Superior temporal gyrus (tissue), 1 donor: ENCODE data around the gene RPL18.
"Not testable (repeated sequence)": the region's sequence is repeated elsewhere in the genome, so short reads cannot be mapped to it uniquely, and the experiment has no call there.

Experiments used
- DNase-seq: peaks from one replicate; pipeline ENCODE4 v3.0.0-alpha.2; 2016; ENCODE audit errors: extremely low spot score

The RPL18 gene

DNA sequence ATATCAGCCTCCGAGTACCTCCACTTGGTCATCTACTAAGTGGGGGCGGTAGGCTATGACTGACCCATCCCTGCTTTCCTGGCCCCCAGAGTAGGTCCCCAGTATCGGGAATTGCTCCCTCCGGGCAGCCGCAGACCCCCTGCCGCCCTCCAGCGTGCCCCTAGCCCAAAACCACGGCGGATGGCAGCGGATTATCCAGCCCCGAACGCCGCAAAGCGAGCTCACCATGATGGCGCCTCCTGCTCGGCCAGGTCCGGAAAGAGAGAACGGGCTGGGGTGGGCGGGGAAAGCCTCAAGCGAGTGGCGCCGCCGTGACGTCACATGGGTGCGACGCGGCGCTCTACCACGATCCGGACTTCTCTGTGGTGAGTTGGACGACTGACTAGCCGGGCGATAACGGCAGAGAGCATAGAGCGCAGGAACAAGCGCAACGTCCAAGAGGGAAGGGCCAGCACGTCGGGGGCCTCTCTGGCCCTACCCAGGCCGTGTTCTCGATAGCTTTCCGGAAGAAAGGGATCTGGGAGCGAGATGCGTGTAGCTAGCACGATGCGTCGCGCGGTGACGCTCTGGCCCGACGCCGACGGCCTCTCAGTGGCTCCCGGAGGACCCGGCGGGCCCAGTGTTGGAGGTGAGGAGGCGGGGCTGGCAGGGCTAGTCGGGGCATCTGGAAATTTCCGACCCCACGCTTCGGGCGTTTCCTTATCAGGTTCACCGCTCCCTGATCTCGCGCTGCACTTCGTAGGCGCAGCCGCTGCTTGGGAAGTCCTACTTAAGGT is at the start of gene RPL18, which contains the start of gene SPHK2:
Gene RPL18, minus strand, starts transcription at position 263 of the 776 bp plus-strand sequence. Its CDS starts 35 bp downstream, at position 228.
Gene SPHK2, plus strand, starts transcription at position 591 of the 776 bp plus-strand sequence. CDS start 1,009 bp downstream, outside the sequence.
- DNase-seq = peak; percentile 99

DNA sequence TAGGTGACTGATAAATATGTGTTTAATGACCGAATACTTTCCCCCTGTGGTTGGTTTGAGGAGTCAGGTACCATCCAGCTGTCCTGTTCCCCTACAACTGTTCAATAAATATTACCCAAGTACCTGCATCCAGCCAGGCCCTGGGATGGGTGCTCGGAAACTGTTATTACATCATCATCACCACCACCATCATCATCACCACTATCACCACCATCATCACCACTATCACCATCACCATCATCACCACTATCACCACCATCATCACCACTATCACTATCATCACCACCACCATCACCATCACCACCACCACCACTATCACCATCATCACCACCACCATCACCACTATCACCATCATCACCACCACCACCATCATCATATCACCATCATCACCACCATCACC is 49.8 kb upstream of the RPL18 start:
- DNase-seq = no peak

DNA sequence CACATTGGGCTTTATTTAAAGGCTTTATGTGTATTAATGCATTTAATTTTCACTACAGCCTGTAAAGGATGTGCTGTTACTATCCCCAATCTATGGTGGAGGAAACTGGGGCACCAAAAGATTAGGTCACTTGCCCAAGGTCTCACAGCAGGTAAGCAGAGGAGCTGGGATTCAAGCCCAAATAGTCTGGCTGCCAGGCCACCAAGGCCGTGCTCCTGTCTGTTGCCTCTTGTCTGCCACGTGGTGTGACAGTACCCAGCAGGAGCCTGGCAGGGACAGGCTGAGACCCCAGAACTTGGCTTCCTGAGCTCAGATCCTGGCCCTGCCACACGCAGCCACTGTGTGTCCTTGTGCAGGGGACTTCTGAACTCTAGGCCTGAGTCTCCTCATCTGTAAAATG is 49.4 kb upstream of the RPL18 start:
- DNase-seq = no peak

DNA sequence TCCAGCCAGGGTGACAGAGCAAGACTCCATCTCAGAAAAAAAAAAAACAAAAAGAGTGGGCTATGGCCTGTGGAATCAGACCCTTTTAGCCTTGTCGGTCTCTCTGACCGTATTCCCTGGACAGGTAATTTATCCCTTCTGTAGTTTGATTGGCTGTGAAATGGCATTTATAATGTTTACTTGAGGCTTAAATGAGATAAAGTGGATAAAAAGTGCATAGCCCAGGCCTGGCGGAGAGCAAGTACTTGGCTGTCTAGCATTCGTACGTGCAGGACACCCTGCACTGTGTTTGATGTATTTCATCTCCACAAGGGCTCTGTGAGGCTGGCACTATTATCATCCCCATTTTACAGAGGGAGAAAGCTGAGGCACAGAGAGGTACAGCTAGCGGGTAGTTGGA is 46.8 kb upstream of the RPL18 start:
- DNase-seq = no peak

DNA sequence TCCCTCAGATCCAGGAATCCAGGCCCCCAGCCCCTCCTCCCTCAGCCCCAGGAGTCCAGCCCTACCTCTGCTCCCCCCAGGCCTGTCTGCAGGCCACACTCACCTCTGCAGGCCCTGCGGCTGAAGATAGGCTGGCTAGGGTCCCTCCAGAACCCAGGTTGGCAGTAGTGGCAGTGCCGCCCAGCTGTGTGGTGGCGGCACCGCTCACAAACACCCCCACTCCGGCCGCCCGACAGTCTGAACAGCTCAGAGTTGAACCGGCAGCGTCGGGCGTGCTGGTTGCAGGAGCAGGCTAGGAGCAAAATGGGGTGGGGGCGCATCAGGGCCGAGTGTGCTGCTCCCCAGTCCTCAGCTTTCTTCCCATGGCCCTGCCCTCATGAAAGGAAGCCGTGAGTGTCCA is 45.5 kb upstream of the RPL18 start:
- DNase-seq = no peak

DNA sequence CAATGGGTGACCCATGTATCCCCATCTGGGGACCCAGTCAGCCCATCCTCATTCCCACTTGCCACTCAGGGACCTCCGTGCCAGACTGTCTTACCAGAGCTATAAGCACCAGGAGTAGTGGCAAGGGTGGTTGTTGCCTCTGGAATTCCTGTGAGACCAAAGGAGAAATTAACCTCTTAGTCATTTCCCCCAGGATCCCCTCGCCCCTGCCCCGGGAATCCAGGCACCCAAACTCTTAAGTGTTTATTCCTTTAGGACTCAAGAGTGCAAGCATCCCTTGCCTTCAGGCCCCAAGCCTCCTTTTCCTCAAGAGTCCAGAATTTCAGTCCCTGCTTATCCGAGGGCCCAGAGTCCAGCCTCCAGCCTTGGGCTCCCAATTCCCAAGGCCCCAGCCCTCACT is 44.7 kb upstream of the RPL18 start:
- DNase-seq = no peak

DNA sequence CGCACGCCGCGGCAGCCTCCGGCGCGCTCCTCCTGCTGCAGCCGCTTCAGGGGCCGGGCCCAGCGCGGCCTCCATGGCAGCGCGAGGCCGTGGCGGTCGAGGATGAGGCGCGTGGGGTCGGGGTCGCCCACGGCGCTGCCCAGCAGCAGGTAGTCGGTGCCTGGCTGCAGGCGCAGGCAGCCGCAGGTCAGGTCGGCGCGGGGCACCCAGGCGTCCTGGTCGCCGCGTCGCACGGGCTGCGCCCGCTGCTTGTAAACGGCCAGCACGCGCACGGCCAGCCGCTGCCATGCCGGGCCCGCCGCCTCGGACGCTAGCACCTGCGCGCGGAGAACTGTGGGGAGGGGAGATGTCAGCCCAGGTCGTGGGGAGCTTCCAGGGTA is 42.7 kb upstream of the RPL18 start:
- no peak for DNase-seq

DNA sequence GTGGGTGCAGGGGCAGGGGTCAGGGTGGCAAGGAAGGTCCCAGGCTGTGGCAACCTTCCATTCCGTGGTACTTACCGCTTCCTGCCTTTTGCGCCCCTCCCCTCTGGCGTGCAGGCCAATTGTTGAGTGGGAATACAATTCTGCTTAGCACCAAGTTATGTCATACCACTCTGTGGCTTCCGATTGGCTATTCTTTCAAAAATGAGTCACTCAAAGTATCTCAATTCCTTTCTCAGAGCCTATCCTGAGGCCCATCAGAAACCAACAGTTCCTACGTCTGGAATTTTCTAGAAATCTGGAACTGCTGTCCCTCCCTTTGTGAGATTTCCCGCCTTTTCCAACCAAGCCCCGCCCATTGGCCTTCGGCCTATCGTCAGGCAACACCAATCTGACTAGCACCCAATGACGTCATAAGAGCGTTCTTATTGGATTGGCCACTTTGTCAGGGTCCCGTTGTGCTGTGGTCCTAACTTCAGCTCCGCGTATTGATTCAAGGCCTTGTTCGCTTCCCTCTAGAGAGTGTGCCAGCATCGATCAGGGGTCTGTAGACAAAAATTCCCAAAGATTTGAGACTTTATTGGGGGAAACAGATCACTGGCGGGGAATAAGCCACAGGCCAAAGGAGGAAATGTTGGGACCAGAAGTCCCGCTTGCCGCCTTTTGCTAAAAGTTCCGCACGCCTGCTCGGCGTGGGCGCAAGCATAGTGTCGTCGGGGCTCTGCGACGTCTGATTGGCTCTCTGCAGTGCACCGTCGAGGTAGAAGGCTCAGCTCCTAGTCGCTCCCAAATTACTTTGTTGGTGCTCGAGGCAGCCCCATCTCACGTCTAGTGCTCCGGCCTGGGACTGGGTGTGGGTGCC is 42.1 kb upstream of the RPL18 start:
- DNase-seq = peak; percentile 90

DNA sequence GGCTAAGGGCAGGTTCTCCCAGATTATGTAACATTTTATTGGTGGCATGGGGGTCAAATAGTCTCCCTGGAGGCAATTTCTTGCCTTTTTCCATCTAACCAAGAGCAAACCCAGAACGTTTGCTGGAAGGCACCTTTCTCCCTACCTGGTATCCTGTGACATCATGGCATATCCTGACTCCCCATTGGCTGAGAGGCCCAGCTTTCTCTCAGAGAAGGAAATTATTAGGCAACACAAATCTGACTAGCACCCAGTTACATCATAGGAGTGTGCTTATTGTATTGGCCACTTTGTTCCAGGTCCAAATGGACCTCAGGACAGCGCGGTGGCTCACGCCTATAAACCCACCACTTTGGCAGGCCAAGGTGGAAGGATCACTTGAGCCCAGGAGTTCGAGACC is 40.8 kb upstream of the RPL18 start:
- peak; percentile 22 for DNase-seq

DNA sequence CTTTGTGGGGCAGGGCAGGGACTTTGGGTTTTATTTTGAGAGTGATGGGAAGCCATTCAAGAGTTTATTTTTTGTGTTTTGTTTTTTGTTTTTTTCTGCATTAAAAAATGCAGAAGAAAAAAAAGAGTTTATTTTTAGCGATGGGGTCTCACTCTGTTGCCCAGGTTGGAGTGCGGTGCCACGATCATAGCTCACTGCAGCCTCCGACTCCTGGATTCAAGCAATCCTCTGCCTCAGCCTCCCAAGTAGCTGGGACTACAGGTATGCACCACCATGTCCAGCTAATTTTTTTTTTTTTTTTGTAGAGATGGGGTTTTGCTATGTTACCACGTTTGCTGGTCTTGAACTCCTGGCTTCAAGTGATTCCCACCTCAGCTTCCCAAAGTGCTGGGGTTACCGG is 39.5 kb upstream of the RPL18 start:
- no peak for DNase-seq

DNA sequence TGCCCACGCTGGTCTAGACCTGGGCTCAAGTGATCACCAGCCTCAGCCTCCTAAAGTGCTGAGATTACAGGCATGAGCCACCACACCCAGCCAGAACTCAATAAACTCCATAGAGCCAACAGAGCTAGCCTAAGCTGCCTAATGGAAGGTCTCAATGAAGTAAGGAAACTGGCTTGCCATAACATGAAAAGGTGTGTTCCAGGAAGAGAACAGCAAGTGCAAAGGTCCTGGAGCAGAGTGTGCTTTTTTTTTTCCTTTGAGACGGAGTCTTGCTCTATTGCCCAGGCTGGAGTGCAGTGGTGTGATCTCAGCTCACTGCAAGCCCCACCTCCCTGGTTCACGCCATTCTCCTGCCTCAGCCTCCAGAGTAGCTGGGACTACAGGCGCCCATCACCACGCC is 38.9 kb upstream of the RPL18 start:
- DNase-seq = not testable (repeated sequence)

DNA sequence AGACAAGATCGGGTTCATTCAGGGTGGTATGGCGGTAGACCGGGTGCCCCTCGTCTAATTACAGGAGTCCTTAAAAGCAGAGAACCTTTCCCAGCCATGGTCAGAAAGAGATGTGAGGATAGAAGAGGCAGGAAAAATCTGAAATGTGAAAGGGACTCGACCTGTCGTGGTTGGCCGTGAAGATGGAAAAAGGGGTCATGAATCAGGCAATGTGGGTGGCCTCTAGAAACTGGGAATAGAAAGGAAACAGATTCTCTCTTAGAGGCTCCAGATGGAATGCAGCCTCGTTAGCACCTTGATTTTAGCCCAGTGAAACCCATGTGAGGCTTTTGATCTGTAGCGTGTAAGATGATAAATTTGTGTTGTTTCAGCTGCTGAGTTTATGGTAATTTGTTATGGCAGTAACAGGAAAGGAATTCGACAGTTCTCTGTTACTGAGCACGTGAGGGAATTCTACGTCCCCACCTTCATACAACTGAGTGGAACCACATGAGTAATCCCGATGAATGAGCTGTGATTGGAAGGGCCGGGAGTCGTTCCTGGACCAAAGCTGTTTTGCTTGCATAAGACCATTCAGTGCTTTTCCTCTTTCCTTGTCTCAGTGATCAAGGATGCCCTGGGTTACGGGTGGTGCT is 38.0 kb upstream of the RPL18 start:
- DNase-seq = peak; percentile 16

DNA sequence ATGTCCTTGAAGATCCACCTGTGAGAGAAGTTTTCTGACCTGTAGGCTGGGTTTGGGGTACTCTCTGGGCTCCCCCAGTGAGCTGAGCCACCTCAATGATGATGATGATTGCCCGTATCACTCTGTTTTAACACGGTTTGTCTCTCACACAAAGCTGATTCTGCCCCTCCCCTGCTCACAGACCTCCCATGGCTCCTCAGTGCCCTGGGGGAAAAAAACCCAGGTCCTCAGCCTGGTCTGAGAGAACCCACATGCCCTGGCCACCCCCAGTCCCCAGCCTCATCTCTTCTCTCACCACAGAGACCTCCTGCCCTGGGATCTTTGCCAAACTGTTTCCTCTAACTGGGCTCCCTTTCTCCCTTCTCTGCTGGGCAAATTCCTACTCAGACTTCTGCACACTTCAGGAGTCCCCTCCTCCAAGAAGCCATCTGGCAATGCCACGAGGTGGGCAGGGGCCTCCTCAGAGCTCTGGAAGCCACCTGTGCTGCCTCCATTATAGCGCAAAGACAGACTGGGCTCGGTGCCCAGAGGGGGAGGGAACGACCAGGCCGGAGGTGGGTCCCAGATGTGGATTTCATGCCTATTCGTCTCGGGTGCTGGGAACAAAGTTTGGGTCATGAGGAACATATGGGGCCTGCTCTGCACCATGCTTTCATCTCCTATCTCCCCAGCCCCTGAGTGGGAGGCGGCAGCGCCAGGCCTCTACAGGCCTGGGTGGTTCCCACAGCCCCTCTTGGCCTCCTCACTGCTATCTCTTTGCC is 35.5 kb upstream of the RPL18 start:
- no peak for DNase-seq

DNA sequence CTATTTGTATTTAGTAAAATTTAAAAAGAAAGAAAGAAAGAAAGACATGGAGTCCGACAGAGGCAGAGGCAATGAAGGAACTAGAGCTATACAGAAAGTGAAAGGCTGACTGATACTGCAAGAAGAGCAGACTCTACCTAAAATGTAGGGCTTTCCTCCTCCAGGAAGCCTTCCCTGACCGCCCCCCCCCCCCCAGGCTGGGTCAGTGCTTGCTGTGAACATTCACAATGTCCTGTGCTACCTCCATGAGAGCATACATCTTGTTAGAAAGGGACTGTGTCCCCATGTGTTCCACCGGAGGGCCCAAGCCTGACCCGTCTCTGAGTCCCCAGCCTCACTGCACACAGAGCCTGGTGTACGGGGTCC is 32.7 kb upstream of the RPL18 start:
- no peak for DNase-seq

DNA sequence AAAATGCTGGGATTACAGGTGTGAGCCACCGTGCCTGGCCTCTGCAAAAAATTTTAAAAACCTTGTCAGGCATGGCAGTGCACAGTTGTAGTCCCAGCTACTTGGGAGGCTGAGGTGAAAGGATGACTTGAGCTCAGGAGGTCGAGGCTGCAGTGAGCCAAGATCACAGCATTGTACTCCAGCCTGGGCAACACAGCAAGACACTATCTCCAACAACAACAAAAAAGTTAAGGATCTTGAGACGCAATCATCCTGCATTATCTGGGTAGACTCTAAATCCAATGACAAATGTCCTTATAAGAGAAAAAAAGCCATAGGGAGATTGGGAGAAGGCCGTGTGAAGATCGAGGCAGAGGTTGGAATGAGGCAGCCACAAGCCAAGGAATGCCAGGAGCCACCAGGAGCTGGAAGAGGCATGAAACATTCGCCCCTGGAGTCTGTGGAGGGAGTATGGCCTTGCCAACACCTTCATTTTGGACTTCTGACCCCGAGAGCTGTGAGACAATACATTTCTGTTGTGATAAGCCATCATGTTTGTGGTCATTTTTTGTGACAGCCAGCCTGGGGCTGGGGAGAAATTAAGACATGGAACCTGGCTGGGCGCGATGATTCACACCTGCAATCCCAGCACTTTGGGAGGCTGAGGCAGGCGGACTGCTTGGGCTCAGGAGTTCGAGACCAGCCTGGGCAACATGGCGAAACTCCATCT is 32.1 kb upstream of the RPL18 start:
- no peak for DNase-seq

DNA sequence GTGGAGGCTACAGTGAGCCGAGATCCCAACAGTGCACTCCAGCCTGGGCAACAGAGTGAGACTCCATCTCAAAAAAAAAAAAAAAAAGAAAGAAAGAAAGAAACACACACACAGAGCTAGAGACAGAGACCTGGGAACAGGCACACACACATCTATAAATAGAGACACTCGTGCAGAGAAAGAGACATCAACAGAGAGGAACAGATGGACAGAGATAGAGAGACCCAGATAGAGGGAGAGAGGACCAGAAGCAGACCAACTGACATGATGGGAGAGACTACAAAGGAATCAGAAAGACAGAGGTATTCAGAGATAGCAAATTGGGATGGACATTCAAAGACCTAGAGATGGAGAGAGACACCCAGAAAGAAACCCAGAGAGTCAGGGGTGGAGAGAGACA is 29.2 kb upstream of the RPL18 start:
- no peak for DNase-seq

DNA sequence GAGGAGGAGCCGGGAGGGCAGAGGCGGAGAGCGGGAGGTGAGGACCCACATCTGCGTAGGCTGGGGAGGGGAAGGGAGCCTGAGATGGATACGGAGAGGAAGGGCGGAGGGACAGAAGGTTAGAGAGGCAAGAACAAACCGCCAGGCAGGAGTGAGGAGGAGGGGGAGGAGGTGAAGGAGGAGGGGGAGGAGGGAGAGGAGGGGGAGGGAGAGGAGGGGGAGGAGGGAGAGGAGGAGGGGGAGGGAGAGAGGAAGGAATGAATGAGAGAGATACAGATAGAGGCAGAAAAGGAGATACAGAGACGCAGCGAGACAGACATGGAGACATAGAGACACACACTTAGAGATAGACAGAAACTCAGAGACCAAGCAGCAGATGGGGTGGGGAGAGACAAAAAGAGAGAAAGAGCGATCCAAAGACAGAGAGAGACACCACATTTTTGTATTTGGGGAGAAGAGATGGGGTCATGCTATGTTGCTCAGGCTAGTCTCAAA is 27.8 kb upstream of the RPL18 start:
- peak; percentile 29 for DNase-seq

DNA sequence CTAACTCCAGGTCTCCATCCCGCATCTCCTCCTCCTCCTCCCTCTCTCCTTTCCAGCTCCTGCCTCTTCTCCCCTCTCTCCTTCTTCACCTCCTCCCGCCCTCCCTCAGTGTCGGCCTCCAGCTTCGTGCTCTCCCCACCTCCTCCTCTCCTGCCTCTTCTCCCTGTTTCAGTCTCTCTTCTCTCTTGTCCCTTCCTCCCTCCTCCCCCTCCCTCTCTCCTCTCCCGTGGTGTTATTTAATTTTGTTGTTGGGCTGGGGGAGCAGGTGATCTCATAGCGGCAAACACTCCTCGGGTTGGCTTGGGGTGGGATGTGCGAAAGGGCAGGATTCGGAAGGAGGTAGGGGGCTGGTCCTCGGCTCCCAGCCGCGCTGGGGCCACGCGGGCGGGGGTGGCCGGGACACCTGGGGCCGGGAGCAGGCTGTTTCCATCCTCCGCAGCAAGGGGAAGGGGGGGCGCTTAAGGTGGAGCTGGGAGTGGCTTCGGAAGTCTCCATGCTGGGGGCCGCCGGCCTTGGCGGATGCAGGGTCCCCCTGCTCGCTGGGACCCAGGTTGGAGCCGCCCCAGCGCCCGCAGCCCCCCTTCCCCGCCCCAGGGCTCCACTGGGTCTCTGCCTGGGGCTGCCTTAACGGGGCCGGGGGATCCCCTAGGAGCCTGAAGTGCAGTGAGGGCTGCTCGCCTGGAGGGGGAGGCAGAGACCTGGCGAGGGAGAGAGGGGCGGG is 27.2 kb upstream of the RPL18 start, which contains the start of gene CA11:
Gene CA11, minus strand, starts transcription at position 187 of the 721 bp plus-strand sequence. CDS start 555 bp downstream, outside the sequence.
- DNase-seq = peak; percentile 85

DNA sequence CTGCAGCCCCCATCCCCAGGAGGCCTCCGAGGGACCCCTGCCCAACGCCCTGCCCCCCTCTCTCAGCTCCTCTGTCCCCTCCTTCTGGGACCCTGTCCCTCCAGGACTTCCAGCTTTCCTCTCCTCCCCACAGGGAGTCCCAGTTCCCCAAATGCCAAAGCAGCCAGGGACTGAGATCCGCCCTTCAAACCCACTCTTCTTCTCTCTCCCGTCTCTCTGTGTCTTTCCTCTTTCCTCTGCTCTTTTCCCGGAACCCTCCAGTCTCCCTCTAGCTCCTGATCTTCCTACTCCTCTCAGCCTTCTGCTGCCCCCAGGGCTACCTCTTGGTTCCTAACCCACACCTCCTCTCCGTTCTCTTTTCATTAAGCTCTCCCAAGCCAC is 26.6 kb upstream of the RPL18 start:
- DNase-seq = peak; percentile 55
